OCI-LY1 (cell line): ENCODE data around the gene OSER1.
"Not testable (repeated sequence)": the region's sequence is repeated elsewhere in the genome, so short reads cannot be mapped to it uniquely, and the experiment has no call there.

ENCODE experiments used
- H2AFZ ChIP-seq: fragments of 200-600 bp; sonication (generic), shearing (Covaris generic); 2 replicates; pipeline ENCODE4 v1.6.0; 2014; ENCODE audit warnings: antibody characterized with exemption, mild to moderate bottlenecking, low read length
- H3F3A ChIP-seq: fragments of 200-600 bp; sonication (generic), shearing (Covaris generic); 2 replicates; pipeline ENCODE4 v1.6.0; 2014; ENCODE audit warnings: mild to moderate bottlenecking, antibody characterized with exemption, low read length, moderate library complexity; ENCODE audit not compliant: insufficient read depth
- H3K27ac ChIP-seq: fragments of 200-600 bp; sonication (generic); 2 replicates; pipeline ENCODE4 v1.5.1; 2014; ENCODE audit warnings: low read length, mixed run types, mild to moderate bottlenecking, low read depth; ENCODE audit not compliant: poor library complexity, severe bottlenecking
- H3K27me3 ChIP-seq: fragments of 200-600 bp; sonication (generic); 2 replicates; pipeline ENCODE4 v1.6.0; 2014; ENCODE audit warnings: antibody characterized with exemption, mild to moderate bottlenecking, low read length, moderate library complexity; ENCODE audit not compliant: insufficient read depth
- H3K36me3 ChIP-seq: fragments of 200-600 bp; sonication (generic); 2 replicates; pipeline ENCODE4 v1.6.1; 2014; ENCODE audit warnings: mild to moderate bottlenecking, antibody characterized with exemption, low read length, moderate library complexity, mixed read lengths; ENCODE audit not compliant: insufficient read depth
- H3K4me1 ChIP-seq: fragments of 200-600 bp; sonication (generic); 2 replicates; pipeline ENCODE4 v1.5.1; 2014; ENCODE audit warnings: mild to moderate bottlenecking, low read length, moderate library complexity; ENCODE audit not compliant: insufficient read depth, severe bottlenecking
- H3K4me2 ChIP-seq: fragments of 200-600 bp; sonication (generic), shearing (Covaris generic); 2 replicates; pipeline ENCODE4 v1.6.1; 2014; ENCODE audit warnings: low read length
- H3K4me3 ChIP-seq: fragments of 200-600 bp; sonication (generic); 2 replicates; pipeline ENCODE4 v1.5.1; 2014; ENCODE audit warnings: low read length, low read depth, mild to moderate bottlenecking, mixed read lengths; ENCODE audit not compliant: poor library complexity, severe bottlenecking
- H3K79me2 ChIP-seq: fragments of 200-600 bp; shearing (Covaris generic); 2 replicates; pipeline ENCODE4 v1.6.1; 2016; ENCODE audit warnings: mixed run types, low read length, mixed read lengths; ENCODE audit not compliant: insufficient read depth
- H3K9ac ChIP-seq: fragments of 200-600 bp; sonication (generic), shearing (Covaris generic); 2 replicates; pipeline ENCODE4 v1.6.1; 2014; ENCODE audit warnings: mild to moderate bottlenecking, low read length, mixed read lengths
- H3K9me2 ChIP-seq: fragments of 200-600 bp; sonication (generic), shearing (Covaris generic); 2 replicates; pipeline ENCODE4 v1.6.1; 2014; ENCODE audit warnings: low read depth, mild to moderate bottlenecking, low read length, mixed read lengths
- H3K9me3 ChIP-seq: fragments of 200-600 bp; shearing (Covaris generic); 2 replicates; pipeline ENCODE4 v1.6.1; 2014; ENCODE audit warnings: low read length, mixed read lengths
- H4K20me1 ChIP-seq: fragments of 200-600 bp; sonication (generic), shearing (Covaris generic); 2 replicates; pipeline ENCODE4 v1.6.0; 2016; ENCODE audit warnings: mild to moderate bottlenecking, low read length; ENCODE audit not compliant: insufficient read depth
- EZH2 ChIP-seq: fragments of 200-600 bp; sonication (generic), shearing (Covaris generic); IDR thresholded peaks from 2 replicates; pipeline ENCODE4 v1.8.0; 2017; ENCODE audit warnings: borderline replicate concordance, mixed run types, mild to moderate bottlenecking, antibody characterized with exemption, low read length, moderate library complexity, mixed read lengths
- TF ChIP-seq, protein P1 (sequence below): fragments of 200-600 bp; sonication (generic), shearing (Covaris generic); IDR thresholded peaks from 2 replicates; pipeline ENCODE4 v1.5.1; 2017; ENCODE audit warnings: mild to moderate bottlenecking, antibody characterized with exemption, low read length, moderate library complexity, mixed read lengths

Gene OSER1

GRCh38 chr20:44190197-44190852 is 20.2 kb downstream of the OSER1 start:
- H3F3A ChIP-seq, H3K9me3 ChIP-seq, H3K27ac ChIP-seq, H3K4me3 ChIP-seq, H3K36me3 ChIP-seq, H2AFZ ChIP-seq, H3K79me2 ChIP-seq, H4K20me1 ChIP-seq, H3K27me3 ChIP-seq, H3K9ac ChIP-seq, H3K4me2 ChIP-seq, H3K9me2 ChIP-seq, H3K4me1 ChIP-seq: not testable (repeated sequence)
- TF ChIP-seq, protein P1, sequence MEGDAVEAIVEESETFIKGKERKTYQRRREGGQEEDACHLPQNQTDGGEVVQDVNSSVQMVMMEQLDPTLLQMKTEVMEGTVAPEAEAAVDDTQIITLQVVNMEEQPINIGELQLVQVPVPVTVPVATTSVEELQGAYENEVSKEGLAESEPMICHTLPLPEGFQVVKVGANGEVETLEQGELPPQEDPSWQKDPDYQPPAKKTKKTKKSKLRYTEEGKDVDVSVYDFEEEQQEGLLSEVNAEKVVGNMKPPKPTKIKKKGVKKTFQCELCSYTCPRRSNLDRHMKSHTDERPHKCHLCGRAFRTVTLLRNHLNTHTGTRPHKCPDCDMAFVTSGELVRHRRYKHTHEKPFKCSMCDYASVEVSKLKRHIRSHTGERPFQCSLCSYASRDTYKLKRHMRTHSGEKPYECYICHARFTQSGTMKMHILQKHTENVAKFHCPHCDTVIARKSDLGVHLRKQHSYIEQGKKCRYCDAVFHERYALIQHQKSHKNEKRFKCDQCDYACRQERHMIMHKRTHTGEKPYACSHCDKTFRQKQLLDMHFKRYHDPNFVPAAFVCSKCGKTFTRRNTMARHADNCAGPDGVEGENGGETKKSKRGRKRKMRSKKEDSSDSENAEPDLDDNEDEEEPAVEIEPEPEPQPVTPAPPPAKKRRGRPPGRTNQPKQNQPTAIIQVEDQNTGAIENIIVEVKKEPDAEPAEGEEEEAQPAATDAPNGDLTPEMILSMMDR, result peak; percentile 79

DNA sequence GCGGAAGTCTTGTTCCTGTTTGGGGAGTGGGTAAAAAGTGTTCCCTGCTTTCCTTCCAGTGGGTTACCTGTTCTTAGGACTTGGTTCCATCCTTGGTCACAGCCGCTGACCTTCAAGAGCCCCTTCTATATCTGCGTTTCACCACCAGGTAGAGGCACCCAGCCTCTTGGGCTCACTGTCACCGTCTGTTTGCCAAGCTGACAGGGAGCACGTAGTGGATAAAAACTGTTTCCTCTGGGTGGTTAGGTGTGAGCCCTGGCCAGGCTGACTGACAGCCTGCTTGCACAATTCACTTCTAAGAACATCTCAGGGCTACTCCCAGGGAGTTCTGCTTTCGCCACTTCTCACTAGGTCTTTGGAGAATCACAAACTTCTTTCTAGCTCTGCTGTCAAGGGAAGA is 21.8 kb downstream of the OSER1 start:
- H2AFZ ChIP-seq, result no peak overlapping the region
- no peak overlapping the region for H3K4me2 ChIP-seq
- no peaks in the 10 kb centered on the region for H3K9me2 ChIP-seq
- peaks cover 8% of the 10 kb centered on the region for H3K27me3 ChIP-seq
- TF ChIP-seq, protein P1, result no peak
- no peaks in the 10 kb centered on the region for H4K20me1 ChIP-seq
- H3K9ac ChIP-seq, result no peak overlapping the region
- H3K9me3 ChIP-seq, result no peaks in the 10 kb centered on the region
- no peaks in the 10 kb centered on the region for H3K79me2 ChIP-seq
- H3F3A ChIP-seq, result no peaks in the 10 kb centered on the region
- no peaks in the 10 kb centered on the region for H3K36me3 ChIP-seq
- H3K27ac ChIP-seq, result no peak overlapping the region
- no peak overlapping the region for H3K4me3 ChIP-seq
- H3K4me1 ChIP-seq, result peaks cover 5% of the 10 kb centered on the region

DNA sequence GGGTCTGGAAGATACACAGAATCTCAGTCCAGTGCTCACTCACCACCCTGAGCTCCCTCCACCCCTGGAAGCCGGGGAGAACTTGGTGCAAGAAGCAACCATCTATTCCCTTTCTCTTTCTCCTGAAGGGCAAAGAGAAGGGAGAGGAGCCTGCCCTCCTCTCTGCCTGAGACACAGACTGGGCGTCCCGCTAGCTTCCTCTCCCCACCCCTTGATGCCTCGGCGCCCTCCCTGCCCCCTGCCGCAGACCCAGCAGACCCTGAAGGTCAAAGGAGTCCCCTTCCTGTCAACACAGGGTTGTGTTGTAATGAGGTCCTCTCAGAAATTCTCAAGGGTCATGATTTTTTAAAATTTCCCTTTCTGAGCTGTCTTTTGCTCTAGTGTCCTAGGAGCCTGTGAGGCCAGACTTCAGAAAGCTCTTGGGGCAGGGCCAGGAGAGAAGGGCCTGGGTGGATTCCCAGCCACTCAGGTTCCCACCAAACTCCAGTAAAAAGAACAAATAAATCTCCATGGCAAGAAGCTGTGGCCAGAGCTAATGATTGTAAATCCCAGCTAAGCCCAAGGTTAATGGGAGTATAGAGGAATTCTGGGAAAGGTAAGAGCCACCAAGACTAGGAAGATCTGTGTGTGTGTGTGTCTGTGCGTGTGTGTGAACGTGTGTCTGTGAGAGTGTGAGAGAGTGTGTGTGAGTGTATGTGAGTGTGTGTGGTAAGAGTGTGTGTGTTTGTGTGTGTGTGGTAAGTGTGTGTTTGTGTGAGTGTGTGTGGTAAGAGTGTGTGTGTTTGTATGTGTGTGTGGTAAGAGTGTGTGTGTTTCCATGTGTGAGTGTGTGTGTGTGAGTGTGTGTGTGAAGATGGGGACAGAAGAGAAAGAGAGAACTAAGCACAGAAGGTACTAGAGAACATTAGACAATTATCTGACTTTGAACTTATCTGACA is 22.5 kb downstream of the OSER1 start:
- no peak overlapping the region for H3K27ac ChIP-seq
- H3K79me2 ChIP-seq, result no peaks in the 10 kb centered on the region
- H3F3A ChIP-seq, result no peaks in the 10 kb centered on the region
- H3K9me2 ChIP-seq, result no peaks in the 10 kb centered on the region
- H3K4me1 ChIP-seq, result peaks cover 5% of the 10 kb centered on the region
- H4K20me1 ChIP-seq, result no peaks in the 10 kb centered on the region
- TF ChIP-seq, protein P1, result no peak
- no peak for TF ChIP-seq EZH2
- H3K9me3 ChIP-seq, result no peaks in the 10 kb centered on the region
- H3K4me2 ChIP-seq, result no peak overlapping the region
- no peaks in the 10 kb centered on the region for H3K36me3 ChIP-seq
- H3K4me3 ChIP-seq, result no peak overlapping the region
- no peak overlapping the region for H3K9ac ChIP-seq
- no peak overlapping the region for H2AFZ ChIP-seq
- H3K27me3 ChIP-seq, result peaks cover 8% of the 10 kb centered on the region
